Kidney (tissue), 14 donors: ENCODE results near the gene PPP2R2D. TPM values are rescaled to one million over a fixed set of nuclear protein-coding genes. Genes with fewer than 3 reads are reported as not detected.

Source experiments
- DNase-seq, 5 donors: peaks; one replicate each; pipeline ENCODE4 v3.0.0-alpha.2; 2013 to 2020
- FAIRE-seq: peaks from 2 replicates; lab custom pipeline; 2012; peaks lifted over from hg19 to GRCh38; lab: Jason Lieb, UNC
- H3K27ac ChIP-seq, 2 donors: one replicate each; pipeline ENCODE4 v1.7.0; 2013; ENCODE audit warnings: low read depth in 2 of 2, low read length in 2 of 2, inconsistent platforms in 1 of 2
- H3K27me3 ChIP-seq: one replicate; pipeline ENCODE4 v1.7.1; 2013; ENCODE audit warnings: low read length, inconsistent platforms; ENCODE audit not compliant: control insufficient read depth, insufficient read depth
- H3K36me3 ChIP-seq, 3 donors: one replicate each; pipeline versions ENCODE4 v1.7.0 to v1.7.1; 2013; ENCODE audit warnings: low read length in 3 of 3, control low read depth in 1 of 3, inconsistent platforms in 1 of 3; ENCODE audit not compliant: insufficient read depth in 3 of 3, control insufficient read depth in 2 of 3
- H3K4me1 ChIP-seq, 3 donors: one replicate each; pipeline versions ENCODE4 v1.7.0 to v1.7.1; 2013; ENCODE audit warnings: low read length in 3 of 3, inconsistent platforms in 1 of 3, low read depth in 1 of 3; ENCODE audit not compliant: control insufficient read depth in 2 of 3, insufficient read depth in 2 of 3
- H3K4me3 ChIP-seq, 3 donors: one replicate each; pipeline versions ENCODE4 v1.7.0 to v1.8.1; 2013; ENCODE audit warnings: low read length in 3 of 3, control low read depth in 1 of 3, inconsistent platforms in 1 of 3
- H3K9ac ChIP-seq, 3 donors: one replicate each; pipeline versions ENCODE4 v1.7.0 to v1.7.1; 2013; ENCODE audit warnings: low read length in 3 of 3, control low read depth in 1 of 3, inconsistent platforms in 1 of 3
- H3K9me3 ChIP-seq, 3 donors: one replicate each; pipeline versions ENCODE4 v1.7.0 to v1.7.1; 2013; ENCODE audit warnings: low read length in 3 of 3, control low read depth in 1 of 3, inconsistent platforms in 1 of 3; ENCODE audit not compliant: control insufficient read depth in 2 of 3, insufficient read depth in 1 of 3
- intact Hi-C: fragments of 100-400 bp; cut with DNase I; formaldehyde crosslinking; loops from one replicate; pipeline ENCODE4 v1.11.1; 2022
- polyA plus RNA-seq: library from polyadenylated mRNA; stranded (reverse); fragments of 350-450 nt; fragmentation: Illumina TruSeq; extraction: RNeasy Lipid Tissue Mini Kit (QIAGEN cat#74804); gene quantifications from one replicate; pipeline ENCODE4 v1.2.3, GENCODE V29; 2014; ENCODE audit warnings: low read depth, low replicate concordance; ENCODE audit not compliant: insufficient read depth
- total RNA-seq: library from RNA; stranded (reverse); fragmentation: NEBNext Ultra II Directional; extraction: Animal tissue kit (Norgen Biotek cat#: 25700); gene quantifications from one replicate; pipeline ENCODE4 v1.2.1, GENCODE V29; 2021
- TF ChIP-seq, protein P1 (sequence below): IDR thresholded peaks from 3 replicates; pipeline ENCODE4 v1.5.1; 2012; ENCODE audit warnings: mild to moderate bottlenecking, moderate library complexity, borderline replicate concordance; ENCODE audit not compliant: insufficient read depth; ENCODE audit errors: extremely low read depth
- donor health status: control.
- donor health status: control.
- donor health status: control.
- donor health status: control.
- donor health status: control.
- donor health status: DM: yes; HTN: yes; CAD: no.
- donor health status: Normal renal cell carcinoma (clear cell type).

The PPP2R2D gene
- total and polyA plus RNA-seq, 2 donors from 2014 or later = 28.3 to 34.8 TPM

DNA sequence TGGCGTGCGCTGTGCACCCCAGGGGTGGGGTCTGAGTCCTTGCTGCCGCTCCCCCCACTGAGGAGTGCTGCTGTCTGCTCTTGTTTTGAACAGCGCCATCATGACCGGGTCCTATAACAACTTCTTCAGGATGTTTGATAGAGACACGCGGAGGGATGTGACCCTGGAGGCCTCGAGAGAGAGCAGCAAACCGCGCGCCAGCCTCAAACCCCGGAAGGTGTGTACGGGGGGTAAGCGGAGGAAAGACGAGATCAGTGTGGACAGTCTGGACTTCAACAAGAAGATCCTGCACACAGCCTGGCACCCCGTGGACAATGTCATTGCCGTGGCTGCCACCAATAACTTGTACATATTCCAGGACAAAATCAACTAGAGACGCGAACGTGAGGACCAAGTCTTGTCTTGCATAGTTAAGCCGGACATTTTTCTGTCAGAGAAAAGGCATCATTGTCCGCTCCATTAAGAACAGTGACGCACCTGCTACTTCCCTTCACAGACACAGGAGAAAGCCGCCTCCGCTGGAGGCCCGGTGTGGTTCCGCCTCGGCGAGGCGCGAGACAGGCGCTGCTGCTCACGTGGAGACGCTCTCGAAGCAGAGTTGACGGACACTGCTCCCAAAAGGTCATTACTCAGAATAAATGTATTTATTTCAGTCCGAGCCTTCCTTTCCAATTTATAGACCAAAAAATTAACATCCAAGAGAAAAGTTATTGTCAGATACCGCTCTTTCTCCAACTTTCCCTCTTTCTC lies 55.0 kb downstream of the PPP2R2D start:
- Histone ChIP-seq H3K36me3 (peaks cover 3 to 48% (median 18%) of the 10 kb centered on the region in 3 donors), H3K4me3 (no peak overlapping the region), H3K4me1 (no peaks in the 10 kb centered on the region), H3K27ac (no peak overlapping the region), H3K9me3 (no peaks in the 10 kb centered on the region), H3K27me3 (no peaks in the 10 kb centered on the region), H3K9ac (no peak overlapping the region)
- TF ChIP-seq, protein P1, sequence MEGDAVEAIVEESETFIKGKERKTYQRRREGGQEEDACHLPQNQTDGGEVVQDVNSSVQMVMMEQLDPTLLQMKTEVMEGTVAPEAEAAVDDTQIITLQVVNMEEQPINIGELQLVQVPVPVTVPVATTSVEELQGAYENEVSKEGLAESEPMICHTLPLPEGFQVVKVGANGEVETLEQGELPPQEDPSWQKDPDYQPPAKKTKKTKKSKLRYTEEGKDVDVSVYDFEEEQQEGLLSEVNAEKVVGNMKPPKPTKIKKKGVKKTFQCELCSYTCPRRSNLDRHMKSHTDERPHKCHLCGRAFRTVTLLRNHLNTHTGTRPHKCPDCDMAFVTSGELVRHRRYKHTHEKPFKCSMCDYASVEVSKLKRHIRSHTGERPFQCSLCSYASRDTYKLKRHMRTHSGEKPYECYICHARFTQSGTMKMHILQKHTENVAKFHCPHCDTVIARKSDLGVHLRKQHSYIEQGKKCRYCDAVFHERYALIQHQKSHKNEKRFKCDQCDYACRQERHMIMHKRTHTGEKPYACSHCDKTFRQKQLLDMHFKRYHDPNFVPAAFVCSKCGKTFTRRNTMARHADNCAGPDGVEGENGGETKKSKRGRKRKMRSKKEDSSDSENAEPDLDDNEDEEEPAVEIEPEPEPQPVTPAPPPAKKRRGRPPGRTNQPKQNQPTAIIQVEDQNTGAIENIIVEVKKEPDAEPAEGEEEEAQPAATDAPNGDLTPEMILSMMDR = no peak
- intact Hi-C loops = no loop called here
- no peak for DNase-seq
- FAIRE-seq = no peak

DNA sequence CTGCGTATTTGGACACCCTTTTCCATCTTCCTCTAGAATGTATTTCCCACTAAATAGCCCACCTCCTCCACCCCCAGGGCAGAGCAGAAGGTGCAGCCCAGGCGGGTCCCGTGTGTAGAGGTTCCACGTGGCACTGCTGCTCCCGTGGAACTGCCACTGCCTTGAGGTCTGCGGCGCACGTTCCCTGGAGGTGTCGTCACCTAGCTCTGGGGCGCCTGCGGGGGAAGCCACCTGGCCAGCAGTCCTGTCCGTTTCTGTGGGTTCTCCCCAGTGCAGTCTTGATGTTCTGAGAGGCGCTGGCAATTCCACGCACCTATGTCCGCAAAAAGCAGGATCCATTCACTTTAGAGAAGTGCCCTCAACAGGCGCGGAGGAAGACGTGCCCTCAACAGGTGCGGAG lies 59.0 kb downstream of the PPP2R2D start:
- DNase-seq = no peak
- H3K27me3 ChIP-seq = no peaks in the 10 kb centered on the region
- H3K27ac ChIP-seq = no peak overlapping the region
- intact Hi-C loops = no loop called here
- TF ChIP-seq, protein P1 = no peak
- H3K9me3 ChIP-seq = no peaks in the 10 kb centered on the region
- H3K36me3 ChIP-seq = peaks cover 0 to 36% (median 8%) of the 10 kb centered on the region in 3 donors
- no peak for FAIRE-seq
- no peak overlapping the region for H3K9ac ChIP-seq
- no peaks in the 10 kb centered on the region for H3K4me1 ChIP-seq
- H3K4me3 ChIP-seq = no peak overlapping the region

DNA sequence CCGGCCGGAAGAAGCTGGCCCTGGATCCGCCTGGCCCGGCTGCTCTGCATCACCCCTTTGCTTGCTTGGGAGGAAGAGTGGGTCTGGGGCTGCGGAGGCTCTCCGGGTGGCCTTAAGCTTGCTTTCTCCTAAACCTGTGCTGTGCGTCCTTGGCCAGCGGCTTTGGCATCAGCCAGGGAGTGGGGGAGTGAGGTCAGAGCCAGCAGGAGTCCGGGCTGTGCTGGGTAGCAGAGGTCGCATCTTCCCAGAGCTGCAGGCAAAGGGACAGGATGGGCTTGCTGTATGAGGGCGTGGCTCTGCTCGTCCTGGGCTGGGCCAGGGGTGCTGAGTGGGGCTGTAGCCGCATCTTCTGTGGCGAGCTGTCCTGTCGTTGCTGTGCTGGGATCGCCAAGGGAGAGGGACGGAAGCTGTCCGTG lies 59.8 kb downstream of the PPP2R2D start:
- TF ChIP-seq, protein P1 = no peak
- DNase-seq = no peak
- Histone ChIP-seq H3K27ac (no peak overlapping the region), H3K9me3 (no peaks in the 10 kb centered on the region), H3K9ac (no peak overlapping the region), H3K4me1 (no peaks in the 10 kb centered on the region), H3K4me3 (no peak overlapping the region), H3K27me3 (no peaks in the 10 kb centered on the region), H3K36me3 (peaks cover 0 to 28% (median 7%) of the 10 kb centered on the region in 3 donors)
- intact Hi-C loops = no loop called here
- no peak for FAIRE-seq
